Measurements from ENCODE around the gene NTN1.

DNA sequence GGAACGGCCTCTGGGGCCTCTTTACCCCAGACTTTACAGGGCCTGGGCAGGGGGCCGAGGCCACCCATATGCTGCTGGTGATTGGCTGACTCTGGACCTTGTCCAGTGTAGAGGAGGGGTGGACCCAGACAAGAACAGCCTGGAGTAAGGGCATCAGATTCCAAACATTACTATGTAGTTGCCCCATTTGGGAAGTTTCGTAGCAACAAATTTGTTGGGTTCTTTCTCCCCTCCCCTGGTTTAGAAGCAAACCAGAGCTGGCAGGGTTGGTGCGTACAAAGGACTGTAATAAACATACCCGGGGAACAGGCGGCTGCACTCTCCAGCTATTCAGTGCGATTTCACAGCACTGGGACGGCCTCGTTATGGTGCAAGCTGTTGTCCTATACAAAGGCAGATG is 145.5 kb downstream of the NTN1 start:
- TF ChIP-seq, protein P1, sequence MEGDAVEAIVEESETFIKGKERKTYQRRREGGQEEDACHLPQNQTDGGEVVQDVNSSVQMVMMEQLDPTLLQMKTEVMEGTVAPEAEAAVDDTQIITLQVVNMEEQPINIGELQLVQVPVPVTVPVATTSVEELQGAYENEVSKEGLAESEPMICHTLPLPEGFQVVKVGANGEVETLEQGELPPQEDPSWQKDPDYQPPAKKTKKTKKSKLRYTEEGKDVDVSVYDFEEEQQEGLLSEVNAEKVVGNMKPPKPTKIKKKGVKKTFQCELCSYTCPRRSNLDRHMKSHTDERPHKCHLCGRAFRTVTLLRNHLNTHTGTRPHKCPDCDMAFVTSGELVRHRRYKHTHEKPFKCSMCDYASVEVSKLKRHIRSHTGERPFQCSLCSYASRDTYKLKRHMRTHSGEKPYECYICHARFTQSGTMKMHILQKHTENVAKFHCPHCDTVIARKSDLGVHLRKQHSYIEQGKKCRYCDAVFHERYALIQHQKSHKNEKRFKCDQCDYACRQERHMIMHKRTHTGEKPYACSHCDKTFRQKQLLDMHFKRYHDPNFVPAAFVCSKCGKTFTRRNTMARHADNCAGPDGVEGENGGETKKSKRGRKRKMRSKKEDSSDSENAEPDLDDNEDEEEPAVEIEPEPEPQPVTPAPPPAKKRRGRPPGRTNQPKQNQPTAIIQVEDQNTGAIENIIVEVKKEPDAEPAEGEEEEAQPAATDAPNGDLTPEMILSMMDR (IDR thresholded peaks at IDR 0.05), result no peak
- TF ChIP-seq POLR2A (IDR thresholded peaks at IDR 0.05), result no peak

Data from adrenal gland (tissue), 5 donors.